ENCODE data around the gene WDR6. TPM values are rescaled to one million over a fixed set of nuclear protein-coding genes. Genes with fewer than 3 reads are reported as not detected.

Gene WDR6
- total RNA-seq, 1 experiment from 2014 or later = 164 TPM

Other genes starting within 250 kb of the WDR6 start
- gene PRKAR2A, start 159.5 kb upstream of the WDR6 start, total RNA-seq (2014; rRNA removed; shearing (Covaris generic)) = 10.8 and 16.7 TPM in 2 replicates
- 16.0 and 30.1 TPM in 2 replicates for gene SLC25A20, start 108.5 kb upstream of the WDR6 start, total RNA-seq (2014; rRNA removed; shearing (Covaris generic))
- 165 and 178 TPM in 2 replicates for gene ARIH2, start 88.5 kb upstream of the WDR6 start, total RNA-seq (2014; rRNA removed; shearing (Covaris generic))
- 0.03 TPM in 1 of 2 replicates, not detected in the other for gene P4HTM, start 17.1 kb upstream of the WDR6 start, total RNA-seq (2014; rRNA removed; shearing (Covaris generic))
- 49.6 and 62.8 TPM in 2 replicates for gene DALRD3, start 11.2 kb downstream of the WDR6 start, total RNA-seq (2014; rRNA removed; shearing (Covaris generic))
- gene NDUFAF3, start 14.7 kb downstream of the WDR6 start, total RNA-seq (2014; rRNA removed; shearing (Covaris generic)) = 90.8 and 109 TPM in 2 replicates
- gene IMPDH2, start 22.0 kb downstream of the WDR6 start, total RNA-seq (2014; rRNA removed; shearing (Covaris generic)) = 248 and 315 TPM in 2 replicates
- gene QRICH1, start 86.7 kb downstream of the WDR6 start, total RNA-seq (2014; rRNA removed; shearing (Covaris generic)) = 138 and 168 TPM in 2 replicates
- 274 and 325 TPM in 2 replicates for gene QARS1, start 97.4 kb downstream of the WDR6 start, total RNA-seq (2014; rRNA removed; shearing (Covaris generic))
- 46.1 and 46.5 TPM in 2 replicates for gene USP19, start 113.4 kb downstream of the WDR6 start, total RNA-seq (2014; rRNA removed; shearing (Covaris generic))
- gene LAMB2, start 125.7 kb downstream of the WDR6 start, total RNA-seq (2014; rRNA removed; shearing (Covaris generic)) = 175 and 318 TPM in 2 replicates
- gene CCDC71, start 158.9 kb downstream of the WDR6 start, total RNA-seq (2014; rRNA removed; shearing (Covaris generic)) = 60.1 and 69.5 TPM in 2 replicates
- gene KLHDC8B, start 164.2 kb downstream of the WDR6 start, total RNA-seq (2014; rRNA removed; shearing (Covaris generic)) = 20.0 and 30.9 TPM in 2 replicates